GM12865 (cell line): ENCODE data around the gene SEBOX.

ENCODE experiments used
- DNase-seq: peaks from one replicate; pipeline ENCODE4 v3.0.0; 2010; ENCODE audit warnings: low read depth
- H3K4me3 ChIP-seq: 2 replicates; pipeline ENCODE4 v1.5.1; 2011; ENCODE audit warnings: mild to moderate bottlenecking, low read depth, low read length, control low read depth
- CTCF ChIP-seq: IDR thresholded peaks from 2 replicates; pipeline ENCODE4 v1.5.1; 2011; ENCODE audit warnings: low read length, control low read depth, low read depth, inconsistent platforms; ENCODE audit not compliant: insufficient read depth; ENCODE audit errors: missing control alignments

Gene SEBOX

GRCh38 chr17:28394337-28395116 is 29.5 kb upstream of the SEBOX start:
- DNase-seq, result no peak
- TF ChIP-seq CTCF, result no peak
- no peak overlapping the region for H3K4me3 ChIP-seq

GRCh38 chr17:28392491-28392890 is 27.5 kb upstream of the SEBOX start:
- DNase-seq, result no peak
- TF ChIP-seq CTCF, result no peak
- no peak overlapping the region for H3K4me3 ChIP-seq

- no peak for DNase-seq
- TF ChIP-seq CTCF, result no peak
- H3K4me3 ChIP-seq, result no peak overlapping the region
Measured at GRCh38 chr17:28391401-28391800, 26.4 kb upstream of the SEBOX start.

GRCh38 chr17:28390984-28391383 is 26.0 kb upstream of the SEBOX start:
- DNase-seq, result no peak
- H3K4me3 ChIP-seq, result no peak overlapping the region
- no peak for TF ChIP-seq CTCF

GRCh38 chr17:28390563-28390962 is 25.6 kb upstream of the SEBOX start:
- no peak overlapping the region for H3K4me3 ChIP-seq
- no peak for DNase-seq
- TF ChIP-seq CTCF, result no peak

- no peak for DNase-seq
- H3K4me3 ChIP-seq, result no peak overlapping the region
- no peak for TF ChIP-seq CTCF
Measured at GRCh38 chr17:28390141-28390540, 25.1 kb upstream of the SEBOX start.

GRCh38 chr17:28388106-28388505 is 23.1 kb upstream of the SEBOX start:
- DNase-seq, result no peak

More at GRCh38 chr17:28388106-28388505, 23.1 kb upstream of the SEBOX start:
- H3K4me3 ChIP-seq, result no peak overlapping the region
- TF ChIP-seq CTCF, result no peak
